NCI-H128 (cell line): Measurements from ENCODE around the gene MYO1D.
"Not testable (repeated sequence)": the region's sequence is repeated elsewhere in the genome, so short reads cannot be mapped to it uniquely, and the experiment has no call there.

Experiments used
- DNase-seq: peaks from one replicate; lab custom pipeline; 2025; ENCODE audit not compliant: unreplicated experiment; lab: John Stamatoyannopoulos, UW

MYO1D gene

GRCh38 chr17:32477220-32477619, 399.7 kb downstream of the MYO1D start:
- DNase-seq = no peak

GRCh38 chr17:32475258-32475657, 401.7 kb downstream of the MYO1D start:
- no peak for DNase-seq

- DNase-seq = no peak
These were observed 405.3 kb downstream of the MYO1D start for GRCh38 chr17:32471652-32472051.

GRCh38 chr17:32470405-32471167, 406.3 kb downstream of the MYO1D start:
- no peak for DNase-seq

- DNase-seq = no peak
These were observed 409.0 kb downstream of the MYO1D start for GRCh38 chr17:32467949-32468348.

GRCh38 chr17:32464374-32464773, 412.6 kb downstream of the MYO1D start:
- no peak for DNase-seq

- no peak for DNase-seq
These were observed 413.6 kb downstream of the MYO1D start for GRCh38 chr17:32463304-32463703.

GRCh38 chr17:32461853-32462617, 414.9 kb downstream of the MYO1D start:
- no peak for DNase-seq

- DNase-seq = no peak
These were observed 415.4 kb downstream of the MYO1D start for GRCh38 chr17:32461498-32461852.

- no peak for DNase-seq
These were observed 416.9 kb downstream of the MYO1D start for GRCh38 chr17:32460054-32460453.

GRCh38 chr17:32458371-32458770, 418.6 kb downstream of the MYO1D start:
- no peak for DNase-seq

- no peak for DNase-seq
These were observed 423.6 kb downstream of the MYO1D start for GRCh38 chr17:32453370-32453769.

- no peak for DNase-seq
These were observed 424.6 kb downstream of the MYO1D start for GRCh38 chr17:32452281-32452680.

- DNase-seq = no peak
These were observed 425.0 kb downstream of the MYO1D start for GRCh38 chr17:32451879-32452278.

GRCh38 chr17:32450379-32450778, 426.5 kb downstream of the MYO1D start:
- DNase-seq = not testable (repeated sequence)

- no peak for DNase-seq
These were observed 427.0 kb downstream of the MYO1D start for GRCh38 chr17:32449963-32450362.

- DNase-seq = no peak
These were observed 430.0 kb downstream of the MYO1D start for GRCh38 chr17:32446949-32447348.

- DNase-seq = no peak
These were observed 431.0 kb downstream of the MYO1D start for GRCh38 chr17:32445971-32446370.

- no peak for DNase-seq
These were observed 431.4 kb downstream of the MYO1D start for GRCh38 chr17:32445497-32445896.

- DNase-seq = no peak
These were observed 431.9 kb downstream of the MYO1D start for GRCh38 chr17:32445074-32445415.

GRCh38 chr17:32444301-32445073, 432.4 kb downstream of the MYO1D start, which contains the start of gene PSMD11:
Gene PSMD11, plus strand, starts transcription at chr17:32444510. Its CDS starts 14 bp downstream, at chr17:32444524.
- peak; percentile 88 for DNase-seq

- DNase-seq = no peak
These were observed 433.1 kb downstream of the MYO1D start for GRCh38 chr17:32443827-32444300.
